Measurements from ENCODE around the gene RPS6KA4.
A peak's percentile ranks its signal among the peaks of the same experiment; 100 is the strongest.

The RPS6KA4 gene

DNA sequence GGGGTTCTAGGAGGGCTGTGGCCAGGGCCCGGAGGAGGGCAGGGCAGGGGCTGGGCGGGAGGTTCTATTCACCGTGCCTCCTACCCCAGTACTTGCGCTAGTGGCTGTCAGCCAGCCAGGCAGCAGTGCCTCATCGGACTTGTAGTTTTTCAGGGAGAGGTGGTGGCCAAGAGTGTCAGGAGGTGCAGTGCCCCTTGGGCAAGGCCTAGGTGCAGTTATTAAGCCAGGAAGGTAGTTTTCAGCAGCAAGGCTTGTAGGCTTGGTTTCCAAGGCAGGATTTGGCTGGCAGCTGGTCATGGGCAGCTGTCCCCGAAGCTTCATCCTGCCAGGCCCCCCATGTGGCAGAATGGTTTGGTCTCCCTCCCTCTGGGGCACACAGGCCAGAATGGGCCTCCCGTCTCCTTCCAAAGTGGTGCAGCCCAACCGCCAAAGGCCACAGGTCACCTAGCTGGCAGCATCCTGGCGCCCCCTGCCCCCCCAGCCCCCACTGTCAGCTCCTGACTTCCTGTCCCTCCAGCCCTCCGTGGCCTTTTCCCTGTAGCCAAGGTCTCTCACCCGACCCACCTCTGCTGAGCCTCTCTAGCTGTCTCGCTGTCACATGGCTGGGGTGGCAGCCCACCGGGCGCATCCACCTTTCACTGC lies 10.5 kb upstream of the RPS6KA4 start:
- DNase-seq (ENCODE audit: low spot score) = no peak

DNA sequence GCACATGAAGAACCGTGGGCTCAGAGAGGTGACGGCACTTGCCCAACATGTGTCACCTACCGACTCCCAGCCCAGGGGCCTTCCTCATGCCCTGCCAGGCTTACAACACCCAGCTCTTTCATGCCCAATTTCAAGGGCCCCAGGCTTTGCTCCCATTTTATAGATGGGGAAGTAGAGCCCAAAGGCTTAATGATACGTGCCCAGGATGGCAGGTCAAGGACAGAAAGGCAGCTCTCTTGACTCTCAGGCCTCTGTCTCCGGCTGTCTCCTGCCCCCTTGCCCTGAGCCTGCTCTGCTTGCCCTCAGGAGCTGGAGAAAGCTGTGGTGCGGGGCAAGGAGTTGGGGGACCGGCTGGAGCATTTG lies 10.0 kb upstream of the RPS6KA4 start:
- no peak for DNase-seq (ENCODE audit: low spot score)

DNA sequence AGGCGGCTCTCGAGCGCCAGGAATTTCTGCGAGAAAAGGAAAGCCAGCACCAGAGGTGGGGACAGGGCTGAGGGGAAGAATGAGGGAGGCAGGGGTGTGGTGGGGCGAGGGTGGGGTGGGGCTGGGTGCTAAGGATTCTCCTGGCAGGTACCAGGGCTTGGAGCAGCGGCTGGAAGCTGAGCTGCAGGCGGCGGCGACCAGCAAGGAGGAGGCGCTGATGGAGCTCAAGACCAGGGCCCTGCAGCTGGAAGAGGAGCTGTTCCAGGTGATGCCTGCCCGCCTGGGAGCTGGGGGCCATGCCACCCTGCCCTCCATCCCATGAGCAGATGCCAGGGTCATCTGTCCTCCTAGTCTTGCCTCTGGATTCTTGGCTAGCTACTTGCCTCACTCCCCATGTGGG lies 9.6 kb upstream of the RPS6KA4 start:
- DNase-seq (ENCODE audit: low spot score) = no peak

GRCh38 chr11:64351136-64351631 lies 7.8 kb upstream of the RPS6KA4 start:
- no peak for DNase-seq (ENCODE audit: low spot score)

GRCh38 chr11:64352099-64352994 lies 6.6 kb upstream of the RPS6KA4 start:
- DNase-seq (ENCODE audit: low spot score) = no peak

DNA sequence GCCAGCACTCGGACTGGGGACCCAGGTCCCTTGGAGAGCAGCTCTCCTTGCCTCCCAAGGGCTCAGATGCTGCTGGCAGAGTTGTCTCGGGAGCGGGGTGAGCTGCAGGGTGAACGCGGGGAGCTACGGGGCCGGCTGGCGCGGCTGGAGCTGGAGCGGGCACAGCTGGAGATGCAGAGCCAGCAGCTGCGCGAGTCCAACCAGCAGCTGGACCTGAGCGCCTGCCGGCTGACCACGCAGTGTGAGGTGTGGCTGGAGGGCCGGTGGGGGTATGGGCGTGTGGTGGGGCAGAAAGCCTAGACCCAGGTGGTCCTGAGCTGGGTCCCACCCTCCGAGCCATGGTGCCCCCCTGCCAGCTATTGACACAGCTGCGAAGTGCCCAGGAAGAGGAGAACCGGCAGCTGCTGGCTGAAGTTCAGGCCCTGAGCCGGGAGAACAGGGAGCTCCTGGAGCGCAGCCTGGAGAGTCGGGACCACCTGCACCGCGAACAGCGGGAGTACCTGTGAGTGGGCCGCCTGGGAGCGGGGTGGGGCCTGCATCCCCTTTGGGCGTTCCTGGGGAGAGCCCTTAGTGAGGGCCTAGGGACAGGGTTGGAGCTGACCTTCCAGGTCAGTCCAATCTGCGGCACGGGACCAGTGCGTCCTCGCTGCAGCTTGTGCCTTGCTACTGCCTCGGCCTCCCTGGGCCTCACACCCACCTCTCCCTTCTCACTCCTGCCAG lies 5.8 kb upstream of the RPS6KA4 start:
- DNase-seq (ENCODE audit: low spot score) = no peak

DNA sequence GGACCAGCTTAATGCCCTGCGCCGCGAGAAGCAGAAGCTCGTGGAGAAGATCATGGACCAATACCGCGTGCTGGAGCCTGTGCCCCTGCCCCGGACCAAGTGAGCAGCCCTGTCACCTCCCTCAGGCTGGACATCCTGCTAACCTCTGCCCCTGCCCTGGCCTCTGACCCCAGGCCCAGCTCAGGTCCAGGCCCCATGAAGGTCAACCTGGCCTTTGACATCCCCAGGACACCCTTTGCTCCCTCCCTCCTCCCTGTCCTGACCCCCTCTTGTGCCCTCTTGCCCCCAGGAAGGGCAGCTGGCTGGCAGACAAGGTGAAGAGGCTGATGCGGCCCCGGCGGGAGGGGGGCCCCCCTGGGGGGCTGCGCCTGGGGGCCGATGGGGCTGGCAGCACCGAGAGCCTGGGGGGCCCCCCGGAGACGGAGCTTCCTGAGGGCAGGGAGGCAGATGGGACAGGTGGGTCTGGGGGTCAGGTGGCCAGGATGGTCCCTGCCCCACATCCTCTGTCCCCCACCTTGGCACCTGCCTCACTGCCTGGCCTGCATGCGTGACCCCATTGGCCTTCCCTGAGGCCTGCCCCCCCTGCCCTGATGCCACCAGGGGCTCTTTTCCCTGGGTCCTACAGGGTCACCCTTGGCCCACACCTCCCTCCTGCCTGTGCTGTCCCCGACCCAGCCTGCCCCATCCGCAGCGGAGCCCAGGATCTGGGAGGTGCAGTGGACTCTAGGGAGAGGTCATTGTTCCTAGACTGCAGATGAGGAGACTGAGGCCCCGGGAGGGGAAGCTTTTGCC lies 5.1 kb upstream of the RPS6KA4 start:
- no peak for DNase-seq (ENCODE audit: low spot score)

GRCh38 chr11:64355078-64355940 lies 3.7 kb upstream of the RPS6KA4 start:
- no peak for DNase-seq (ENCODE audit: low spot score)

DNA sequence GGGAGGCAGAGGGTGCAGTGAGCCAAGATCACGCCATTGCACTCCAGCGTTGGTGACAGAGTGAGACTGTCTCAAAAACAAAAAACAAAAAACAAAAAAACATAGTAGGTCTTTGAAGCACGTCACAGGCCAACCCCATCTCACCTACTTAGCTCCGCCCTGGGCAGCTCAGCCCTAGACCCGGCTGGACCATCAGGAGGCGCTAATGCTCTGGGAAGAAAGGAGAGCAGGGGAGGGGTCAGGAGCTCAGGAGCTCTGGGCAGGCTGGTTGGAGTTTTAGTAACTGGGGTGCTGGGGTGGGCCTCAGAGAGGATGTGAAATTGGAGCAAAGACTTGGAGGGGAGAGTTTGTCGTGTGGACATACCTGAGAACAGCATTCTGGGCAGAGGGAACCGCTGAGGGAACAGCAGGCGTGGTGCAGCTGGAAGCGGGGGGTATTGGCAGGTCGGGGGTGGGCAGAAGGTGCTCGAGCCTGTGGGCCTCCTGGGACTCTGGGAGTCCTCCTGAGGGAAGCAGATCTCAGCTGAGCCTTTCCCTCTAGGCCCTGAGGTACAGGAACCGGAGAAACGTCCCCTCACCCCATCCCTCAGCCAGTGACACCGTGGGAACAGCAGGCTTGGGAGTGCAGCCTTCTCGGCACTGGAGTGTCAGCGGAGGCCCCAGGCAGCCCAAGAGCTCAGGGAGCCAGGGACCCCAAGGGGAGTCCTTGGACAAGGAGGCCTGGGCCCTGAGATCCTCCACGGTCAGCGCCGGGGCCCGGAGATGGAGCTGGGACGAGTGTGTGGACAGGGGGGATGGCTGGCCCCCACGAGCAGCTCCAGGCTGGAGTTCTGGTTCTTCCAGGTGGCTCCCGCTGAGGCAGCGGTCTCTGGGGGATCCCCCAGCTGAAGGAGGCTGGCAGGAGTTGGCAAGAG lies 2.2 kb upstream of the RPS6KA4 start:
- no peak for DNase-seq (ENCODE audit: low spot score)

- no peak for DNase-seq (ENCODE audit: low spot score)
Measured at GRCh38 chr11:64357446-64357845, 1.5 kb upstream of the RPS6KA4 start.

- peak; percentile 56 for DNase-seq (ENCODE audit: low spot score)
Measured at GRCh38 chr11:64357904-64358535, 942 bp upstream of the RPS6KA4 start.

DNA sequence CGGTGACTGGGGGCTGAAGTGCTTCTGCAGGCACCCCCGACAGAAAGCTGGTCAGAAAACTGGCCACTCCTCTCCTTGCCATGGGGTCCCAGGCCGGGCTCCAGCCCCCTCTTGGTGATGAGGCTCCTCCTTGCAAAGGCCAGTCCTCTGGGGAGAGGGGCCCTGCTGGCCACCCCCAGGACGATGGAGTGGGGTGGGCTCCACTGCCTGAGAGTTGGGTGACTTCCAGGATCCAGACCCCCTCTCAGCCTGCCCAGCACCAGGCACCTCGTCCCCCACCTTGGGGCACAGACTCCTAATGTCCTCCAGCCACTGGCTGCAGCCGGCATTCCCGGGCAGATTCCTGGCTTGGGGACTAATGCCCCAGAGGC lies 441 bp upstream of the RPS6KA4 start:
- no peak for DNase-seq (ENCODE audit: low spot score)

DNA sequence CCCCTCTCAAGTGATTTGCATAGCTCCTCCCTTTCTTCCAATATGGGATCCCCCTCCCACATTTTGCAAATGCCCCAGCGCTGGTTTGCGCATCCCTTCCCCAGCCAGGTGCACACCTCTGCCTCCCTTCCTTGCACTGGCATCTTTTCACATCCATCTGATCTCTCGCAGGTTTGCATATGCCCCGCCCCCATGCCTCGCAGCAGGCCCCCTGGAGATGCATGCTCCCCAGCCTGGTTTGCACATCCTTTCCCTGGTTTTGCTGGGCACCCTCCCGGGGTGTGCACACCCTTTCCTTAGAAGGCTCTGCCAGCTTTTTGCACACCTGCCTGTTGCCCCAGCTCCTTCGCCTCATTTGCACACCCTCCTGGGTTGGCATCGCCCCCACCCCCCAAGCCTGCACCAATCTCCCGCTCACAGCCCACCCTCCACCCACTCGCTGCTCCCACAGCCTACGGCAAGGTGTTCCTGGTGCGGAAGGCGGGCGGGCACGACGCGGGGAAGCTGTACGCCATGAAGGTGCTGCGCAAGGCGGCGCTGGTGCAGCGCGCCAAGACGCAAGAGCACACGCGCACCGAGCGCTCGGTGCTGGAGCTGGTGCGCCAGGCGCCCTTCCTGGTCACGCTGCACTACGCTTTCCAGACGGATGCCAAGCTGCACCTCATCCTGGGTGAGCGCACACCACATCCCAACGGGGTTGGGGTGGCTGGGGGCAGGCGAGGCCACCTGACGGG lies 917 bp downstream of the RPS6KA4 start:
- no peak for DNase-seq (ENCODE audit: low spot score)

DNA sequence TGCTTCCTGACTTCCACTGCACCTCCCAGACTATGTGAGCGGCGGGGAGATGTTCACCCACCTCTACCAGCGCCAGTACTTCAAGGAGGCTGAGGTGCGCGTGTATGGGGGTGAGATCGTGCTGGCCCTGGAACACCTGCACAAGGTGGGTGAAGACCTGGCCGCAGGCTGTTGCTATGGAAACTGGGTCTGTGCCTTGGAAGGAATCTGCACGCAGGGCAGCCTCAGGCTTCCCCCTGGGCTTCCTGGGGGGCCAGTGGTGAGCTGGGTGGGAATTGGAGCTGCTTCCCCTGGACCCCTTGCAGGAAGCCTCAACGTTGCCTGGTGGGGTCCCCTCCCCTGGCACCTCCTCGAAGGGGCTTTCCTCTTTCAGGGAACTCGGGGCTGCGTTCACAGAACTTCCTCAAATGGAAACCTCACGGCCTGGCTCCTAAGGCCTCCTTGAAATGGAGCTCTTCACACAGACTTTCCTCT lies 1.5 kb downstream of the RPS6KA4 start:
- DNase-seq (ENCODE audit: low spot score) = no peak

DNA sequence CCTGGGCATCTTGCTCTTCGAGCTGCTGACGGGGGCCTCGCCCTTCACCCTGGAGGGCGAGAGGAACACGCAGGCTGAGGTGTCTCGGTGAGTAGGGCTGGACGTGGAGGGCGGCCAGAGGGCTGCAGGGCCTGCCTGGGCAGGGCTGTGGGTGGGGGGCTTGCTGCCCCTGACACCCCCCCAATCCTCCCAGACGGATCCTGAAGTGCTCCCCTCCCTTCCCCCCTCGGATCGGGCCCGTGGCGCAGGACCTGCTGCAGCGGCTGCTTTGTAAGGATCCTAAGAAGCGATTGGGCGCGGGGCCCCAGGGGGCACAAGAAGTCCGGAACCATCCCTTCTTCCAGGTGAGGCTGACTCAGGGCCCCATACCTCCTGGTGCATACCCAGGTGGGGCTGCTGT lies 2.7 kb downstream of the RPS6KA4 start:
- no peak for DNase-seq (ENCODE audit: low spot score)

DNA sequence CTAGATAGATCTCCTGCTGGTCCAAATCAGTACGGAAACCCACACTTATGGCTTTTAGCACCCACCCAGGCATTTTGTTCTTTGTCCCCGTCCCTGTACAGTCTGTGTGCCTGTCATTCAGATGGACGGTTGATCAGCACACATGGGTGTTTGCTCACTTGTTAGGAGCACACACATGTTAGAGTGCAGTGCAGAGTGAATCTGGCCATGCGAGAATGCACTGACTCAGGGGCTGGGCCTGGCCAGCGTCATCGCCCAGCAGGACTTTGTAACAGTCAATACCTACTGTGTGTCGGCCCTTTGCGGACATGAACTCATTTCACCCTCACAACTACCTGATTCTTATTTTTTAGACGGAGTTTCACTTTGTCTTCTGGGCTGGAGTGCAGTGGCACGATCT lies 3.4 kb downstream of the RPS6KA4 start:
- DNase-seq (ENCODE audit: low spot score) = no peak

GRCh38 chr11:64364435-64364834 lies 5.5 kb downstream of the RPS6KA4 start:
- no peak for DNase-seq (ENCODE audit: low spot score)

GRCh38 chr11:64364911-64365310 lies 5.9 kb downstream of the RPS6KA4 start:
- DNase-seq (ENCODE audit: low spot score) = no peak

- DNase-seq (ENCODE audit: low spot score) = no peak
Measured at GRCh38 chr11:64366751-64367150, 7.8 kb downstream of the RPS6KA4 start.

All from CD4-positive, alpha-beta T cell treated with Interleukin-15 for 4 hours (primary cell).